ENCODE results near the gene ZNF609. TPM values are rescaled to one million over a fixed set of nuclear protein-coding genes. Genes with fewer than 3 reads are reported as not detected.

The ZNF609 gene
- total and polyA plus RNA-seq, 10 of the 15 experiments (the other 5 are each of a cell fraction or from before 2014, with no cell fraction given) = 5.1 to 35.3 (median 13.6) TPM

GRCh38 chr15:64703632-64703959 is 243.2 kb downstream of the ZNF609 start (continued):
- TF ChIP-seq NKRF (conservative IDR thresholded peaks at IDR 0.05) = 0 out of 2 replicates have a peak, but pooled peaks have one; percentile 3
- TF ChIP-seq PAX5 (IDR thresholded peaks at IDR 0.05; ENCODE audit: borderline replicate concordance, low read depth, low read length) = no peak

GRCh38 chr15:64705006-64705405 is 244.6 kb downstream of the ZNF609 start:
- Histone ChIP-seq H3K9ac (ENCODE audit: control insufficient read depth, insufficient read depth, low read length) (no peak overlapping the region), H4K20me1 (ENCODE audit: control insufficient read depth, insufficient read depth) (peaks cover 1% of the 10 kb centered on the region; the same call in 1 of the 2 replicates), H3K79me2 (ENCODE audit: control insufficient read depth, insufficient read depth, low read length) (peaks cover 30% of the 10 kb centered on the region), H3K4me2 (ENCODE audit: control insufficient read depth, insufficient read depth) (no peak overlapping the region), H3K27me3 (replicated peaks in 1 of 2; ENCODE audit: control insufficient read depth in 2 of 2, insufficient read depth in 2 of 2, low read length in 1 of 2) (no peaks in the 10 kb centered on the region), H3K4me1 (ENCODE audit: control insufficient read depth, insufficient read depth, low read length) (peaks cover 9% of the 10 kb centered on the region), H3K36me3 (ENCODE audit: control insufficient read depth in 2 of 2, insufficient read depth in 2 of 2, low read length in 1 of 2) (no peaks in the 10 kb centered on the region), H3K27ac (ENCODE audit: control insufficient read depth, insufficient read depth) (no peak overlapping the region), H3K4me3 (no peak overlapping the region), H3K9me3 (replicated peaks; ENCODE audit: control insufficient read depth, insufficient read depth, low read length) (no peaks in the 10 kb centered on the region), H2AFZ (ENCODE audit: control insufficient read depth, low read depth, low read length) (no peak overlapping the region)
- CTCF ChIA-PET = interaction anchor here (0.9 to 2.6 kb wide), 3 partner anchors 18 to 223 kb away, joined by 3 to 10 read pairs (median 5); no protein-coding TSS in a partner anchor
- POLR2A ChIA-PET = interaction anchor here (0.5 to 1.6 kb wide), 2 partner anchors 10 to 445 kb away, joined by 3 read pairs; no protein-coding TSS in a partner anchor
- RAD21 ChIA-PET (ENCODE audit: unreplicated experiment) = interaction anchor here (0.9 to 1.3 kb wide), 3 partner anchors 9 to 23 kb away, joined by 3 to 4 read pairs (median 3); no protein-coding TSS in a partner anchor
- in situ Hi-C loops (cut with MboI) (no loop called here), intact Hi-C loops (cut with micrococcal nuclease; ENCODE audit: unreplicated experiment) (no loop called here)
- no peak for DNase-seq (ENCODE audit: low read depth, low spot score)
- no peak for FAIRE-seq
- no TSS peak for BruUV-seq (replicated peaks)
- SMC1A ChIA-PET (ENCODE audit: uncharacterized antibody, unreplicated experiment) = interaction anchor here (1.1 to 1.4 kb wide), 4 partner anchors 10 to 23 kb away, joined by 3 to 6 read pairs (median 4); no protein-coding TSS in a partner anchor
- no peak for ATAC-seq
- WGBS (ENCODE audit: insufficient coverage, insufficient replicate concordance, low lambda C conversion rate, missing lambda C conversion rate) = 64% methylated on average over 3 of the region's 3 CpGs
- TF ChIP-seq CBX3 (IDR thresholded peaks at IDR 0.05; ENCODE audit: borderline replicate concordance, low read depth) (no peak), E2F8 (IDR thresholded peaks at IDR 0.05; ENCODE audit: low read depth, partially characterized antibody) (no peak), ASH2L (IDR thresholded peaks at IDR 0.05; ENCODE audit: borderline replicate concordance, low read depth) (no peak), STAT1 (conservative IDR thresholded peaks at IDR 0.05) (no peak)
